Neural cell (in vitro differentiated cells): Measurements from ENCODE around the gene POU2F3. TPM values are rescaled to one million over a fixed set of nuclear protein-coding genes. Genes with fewer than 3 reads are reported as not detected.

ENCODE experiments used
- H2AFZ ChIP-seq: fragments of 200-600, 300-800 bp; sonication (generic), shearing (Covaris generic); 2 replicates; pipeline ENCODE4 v1.6.0; 2014; ENCODE audit warnings: low read depth, mild to moderate bottlenecking, antibody characterized with exemption, low read length, moderate library complexity
- H3F3A ChIP-seq: fragments of 200-600 bp; shearing (Covaris generic); 2 replicates; pipeline ENCODE4 v1.6.1; 2016; ENCODE audit warnings: mild to moderate bottlenecking, moderate library complexity, mixed read lengths, antibody characterized with exemption, low read length; ENCODE audit not compliant: insufficient read depth, poor library complexity, severe bottlenecking
- H3K27ac ChIP-seq: fragments of 200-600, 300-800 bp; sonication (generic), shearing (Covaris generic); 2 replicates; pipeline ENCODE4 v1.5.1; 2014; ENCODE audit warnings: mild to moderate bottlenecking, low read length, moderate library complexity
- H3K27me3 ChIP-seq: fragments of 300-800, 200-600 bp; sonication (generic), shearing (Covaris generic); 2 replicates; pipeline ENCODE4 v1.6.0; 2014; ENCODE audit warnings: mild to moderate bottlenecking, low read depth, low read length, moderate library complexity; ENCODE audit not compliant: insufficient read depth
- H3K36me3 ChIP-seq: fragments of 300-800, 200-600 bp; sonication (generic), shearing (Covaris generic); 2 replicates; pipeline ENCODE4 v1.5.1; 2014; ENCODE audit warnings: mild to moderate bottlenecking, antibody characterized with exemption, low read length, moderate library complexity; ENCODE audit not compliant: insufficient read depth
- H3K4me2 ChIP-seq: fragments of 300-800, 200-600 bp; sonication (generic), shearing (Covaris generic); 2 replicates; pipeline ENCODE4 v1.6.0; 2014; ENCODE audit warnings: mild to moderate bottlenecking, low read length
- H3K4me3 ChIP-seq: fragments of 300-800, 200-600 bp; sonication (generic), shearing (Covaris generic); 2 replicates; pipeline ENCODE4 v1.5.1; 2014; ENCODE audit warnings: mild to moderate bottlenecking, low read length, moderate library complexity
- H3K79me2 ChIP-seq: fragments of 200-600 bp; shearing (Covaris generic); replicated peaks from 2 replicates; pipeline ENCODE4 v1.6.0; 2014; ENCODE audit warnings: mild to moderate bottlenecking, low read length, moderate library complexity; ENCODE audit not compliant: insufficient read depth
- H3K9ac ChIP-seq: fragments of 300-800, 200-600 bp; sonication (generic), shearing (Covaris generic); 2 replicates; pipeline ENCODE4 v1.6.1; 2016; ENCODE audit warnings: mild to moderate bottlenecking, low read length, mixed read lengths
- H3K9me2 ChIP-seq: fragments of 200-600 bp; shearing (Covaris generic); 2 replicates; pipeline ENCODE4 v1.6.1; 2016; ENCODE audit warnings: mild to moderate bottlenecking, low read length, mixed read lengths; ENCODE audit not compliant: insufficient read depth
- H3K9me3 ChIP-seq: fragments of 200-600, 300-800 bp; sonication (generic), shearing (Covaris generic); 2 replicates; pipeline ENCODE4 v1.6.1; 2016; ENCODE audit warnings: mild to moderate bottlenecking, mixed run types, low read length, moderate library complexity, mixed read lengths
- H4K20me1 ChIP-seq: fragments of 200-600 bp; shearing (Covaris generic); 2 replicates; pipeline ENCODE4 v1.6.1; 2016; ENCODE audit warnings: mild to moderate bottlenecking, mixed run types; ENCODE audit not compliant: insufficient read depth
- EP300 ChIP-seq: fragments of 450-650 bp; conservative IDR thresholded peaks from 2 replicates; pipeline ENCODE4 v1.6.1; 2014; ENCODE audit warnings: antibody characterized with exemption, mild to moderate bottlenecking, moderate library complexity; ENCODE audit not compliant: poor library complexity, severe bottlenecking
- EZH2 ChIP-seq: fragments of 200-600, 300-800 bp; shearing (Covaris generic), sonication (generic); IDR thresholded peaks from 2 replicates; pipeline ENCODE4 v1.6.1; 2014; ENCODE audit warnings: antibody characterized with exemption, low read length, borderline replicate concordance, mild to moderate bottlenecking; ENCODE audit not compliant: insufficient read depth, poor library complexity, severe bottlenecking
- MXI1 ChIP-seq: fragments of 450-650 bp; conservative IDR thresholded peaks from 2 replicates; pipeline ENCODE4 v1.6.1; 2014; ENCODE audit warnings: antibody characterized with exemption, mild to moderate bottlenecking; ENCODE audit not compliant: poor library complexity, severe bottlenecking
- POLR2AphosphoS5 ChIP-seq: IDR thresholded peaks from 2 replicates; pipeline ENCODE4 v1.6.1; 2012
- RAD21 ChIP-seq: fragments of 450-650 bp; conservative IDR thresholded peaks from 2 replicates; pipeline ENCODE4 v1.6.1; 2014; ENCODE audit warnings: antibody characterized with exemption, mild to moderate bottlenecking, moderate library complexity
- REST ChIP-seq: IDR thresholded peaks from 2 replicates; pipeline ENCODE4 v1.6.1; 2012; ENCODE audit warnings: borderline replicate concordance
- SMC3 ChIP-seq: fragments of 450-650 bp; conservative IDR thresholded peaks from 2 replicates; pipeline ENCODE4 v1.6.1; 2014; ENCODE audit warnings: antibody characterized with exemption, mild to moderate bottlenecking, moderate library complexity; ENCODE audit not compliant: poor library complexity
- TAF1 ChIP-seq: IDR thresholded peaks from 2 replicates; pipeline ENCODE4 v1.6.1; 2012; ENCODE audit warnings: low read depth
- polyA plus RNA-seq: library from polyadenylated mRNA; depleted of rRNA; stranded (reverse); fragments of >200 nt; gene quantifications from 2 replicates; pipeline ENCODE4 v1.2.3, GENCODE V29; 2014
- TF ChIP-seq, protein P1 (sequence below): fragments of 450-650 bp; IDR thresholded peaks from 2 replicates; pipeline ENCODE4 v1.5.1; 2014; ENCODE audit warnings: antibody characterized with exemption, mild to moderate bottlenecking, moderate library complexity; ENCODE audit not compliant: poor library complexity, severe bottlenecking

Gene POU2F3
- polyA plus RNA-seq, 1 donor from 2014 or later, result not detected

DNA sequence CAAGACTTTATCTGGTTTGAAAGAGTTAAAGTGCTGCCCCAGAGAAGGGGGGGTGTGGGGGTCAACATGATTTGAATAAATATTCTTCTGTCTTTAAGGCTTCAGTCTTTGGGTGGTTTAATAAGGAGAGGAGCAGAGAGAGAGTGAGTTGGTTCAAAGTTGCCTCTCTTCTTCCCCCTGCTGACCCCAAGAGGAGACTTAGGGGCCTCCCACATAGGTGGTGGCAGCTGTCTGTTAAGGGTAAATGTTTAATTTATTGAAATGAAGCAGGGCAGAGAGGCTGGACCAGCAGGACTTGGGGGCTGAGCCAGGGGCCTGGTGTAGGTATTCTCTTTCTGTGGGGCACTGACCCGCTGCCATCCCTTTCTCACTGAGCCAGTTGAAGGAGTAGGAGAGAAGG lies 5.5 kb downstream of the POU2F3 start:
- H4K20me1 ChIP-seq, result no peaks in the 10 kb centered on the region
- H3K27me3 ChIP-seq, result peaks cover 12% of the 10 kb centered on the region
- H2AFZ ChIP-seq, result no peak overlapping the region
- no peak for TF ChIP-seq MXI1
- no peak for TF ChIP-seq EZH2
- TF ChIP-seq SMC3, result no peak
- TF ChIP-seq TAF1, result no peak
- no peak for TF ChIP-seq REST
- TF ChIP-seq, protein P1, sequence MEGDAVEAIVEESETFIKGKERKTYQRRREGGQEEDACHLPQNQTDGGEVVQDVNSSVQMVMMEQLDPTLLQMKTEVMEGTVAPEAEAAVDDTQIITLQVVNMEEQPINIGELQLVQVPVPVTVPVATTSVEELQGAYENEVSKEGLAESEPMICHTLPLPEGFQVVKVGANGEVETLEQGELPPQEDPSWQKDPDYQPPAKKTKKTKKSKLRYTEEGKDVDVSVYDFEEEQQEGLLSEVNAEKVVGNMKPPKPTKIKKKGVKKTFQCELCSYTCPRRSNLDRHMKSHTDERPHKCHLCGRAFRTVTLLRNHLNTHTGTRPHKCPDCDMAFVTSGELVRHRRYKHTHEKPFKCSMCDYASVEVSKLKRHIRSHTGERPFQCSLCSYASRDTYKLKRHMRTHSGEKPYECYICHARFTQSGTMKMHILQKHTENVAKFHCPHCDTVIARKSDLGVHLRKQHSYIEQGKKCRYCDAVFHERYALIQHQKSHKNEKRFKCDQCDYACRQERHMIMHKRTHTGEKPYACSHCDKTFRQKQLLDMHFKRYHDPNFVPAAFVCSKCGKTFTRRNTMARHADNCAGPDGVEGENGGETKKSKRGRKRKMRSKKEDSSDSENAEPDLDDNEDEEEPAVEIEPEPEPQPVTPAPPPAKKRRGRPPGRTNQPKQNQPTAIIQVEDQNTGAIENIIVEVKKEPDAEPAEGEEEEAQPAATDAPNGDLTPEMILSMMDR, result no peak
- no peak for TF ChIP-seq RAD21
- TF ChIP-seq POLR2AphosphoS5, result no peak
- TF ChIP-seq EP300, result no peak
- H3K9ac ChIP-seq, result no peak overlapping the region
- no peaks in the 10 kb centered on the region for H3K79me2 ChIP-seq
- no peak overlapping the region for H3K4me2 ChIP-seq
- no peaks in the 10 kb centered on the region for H3K9me3 ChIP-seq
- no peaks in the 10 kb centered on the region for H3K36me3 ChIP-seq
- H3K9me2 ChIP-seq, result no peaks in the 10 kb centered on the region
- H3K4me3 ChIP-seq, result no peak overlapping the region
- H3F3A ChIP-seq, result no peaks in the 10 kb centered on the region
- no peak overlapping the region for H3K27ac ChIP-seq

- no peak overlapping the region for H3K9ac ChIP-seq
- TF ChIP-seq POLR2AphosphoS5, result no peak
- no peak overlapping the region for H3K4me2 ChIP-seq
- H3K9me2 ChIP-seq, result no peaks in the 10 kb centered on the region
- H3K79me2 ChIP-seq, result no peaks in the 10 kb centered on the region
- no peaks in the 10 kb centered on the region for H3K27me3 ChIP-seq
- H3K4me3 ChIP-seq, result no peak overlapping the region
- H3K27ac ChIP-seq, result no peak overlapping the region
- no peaks in the 10 kb centered on the region for H3K36me3 ChIP-seq
- no peaks in the 10 kb centered on the region for H3K9me3 ChIP-seq
- no peak overlapping the region for H2AFZ ChIP-seq
- no peaks in the 10 kb centered on the region for H4K20me1 ChIP-seq
- no peaks in the 10 kb centered on the region for H3F3A ChIP-seq
Measured at GRCh38 chr11:120248551-120249278, 8.8 kb downstream of the POU2F3 start.
